C4-2B (cell line): ENCODE results near the gene MOB1B.

Source experiments
- ZFX ChIP-seq: fragments of 450-650 bp; IDR thresholded peaks from 2 replicates; pipeline ENCODE4 v1.6.1; 2017
- TF ChIP-seq, protein P1 (sequence below): fragments of 450-650 bp; conservative IDR thresholded peaks from 2 replicates; pipeline ENCODE4 v1.5.1; 2017; ENCODE audit warnings: mild to moderate bottlenecking

GRCh38 chr4:70945046-70945445, 42.9 kb downstream of the MOB1B start:
- TF ChIP-seq, protein P1, sequence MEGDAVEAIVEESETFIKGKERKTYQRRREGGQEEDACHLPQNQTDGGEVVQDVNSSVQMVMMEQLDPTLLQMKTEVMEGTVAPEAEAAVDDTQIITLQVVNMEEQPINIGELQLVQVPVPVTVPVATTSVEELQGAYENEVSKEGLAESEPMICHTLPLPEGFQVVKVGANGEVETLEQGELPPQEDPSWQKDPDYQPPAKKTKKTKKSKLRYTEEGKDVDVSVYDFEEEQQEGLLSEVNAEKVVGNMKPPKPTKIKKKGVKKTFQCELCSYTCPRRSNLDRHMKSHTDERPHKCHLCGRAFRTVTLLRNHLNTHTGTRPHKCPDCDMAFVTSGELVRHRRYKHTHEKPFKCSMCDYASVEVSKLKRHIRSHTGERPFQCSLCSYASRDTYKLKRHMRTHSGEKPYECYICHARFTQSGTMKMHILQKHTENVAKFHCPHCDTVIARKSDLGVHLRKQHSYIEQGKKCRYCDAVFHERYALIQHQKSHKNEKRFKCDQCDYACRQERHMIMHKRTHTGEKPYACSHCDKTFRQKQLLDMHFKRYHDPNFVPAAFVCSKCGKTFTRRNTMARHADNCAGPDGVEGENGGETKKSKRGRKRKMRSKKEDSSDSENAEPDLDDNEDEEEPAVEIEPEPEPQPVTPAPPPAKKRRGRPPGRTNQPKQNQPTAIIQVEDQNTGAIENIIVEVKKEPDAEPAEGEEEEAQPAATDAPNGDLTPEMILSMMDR: no peak
- no peak for TF ChIP-seq ZFX
